ENCODE measurements around the gene RASSF8. TPM values are rescaled to one million over a fixed set of nuclear protein-coding genes. Genes with fewer than 3 reads are reported as not detected.

Gene RASSF8
- total and polyA plus RNA-seq, 2 of the 8 experiments (the other 6 are each of a cell fraction or from before 2014, with no cell fraction given), result 6.4 to 46.7 TPM

DNA sequence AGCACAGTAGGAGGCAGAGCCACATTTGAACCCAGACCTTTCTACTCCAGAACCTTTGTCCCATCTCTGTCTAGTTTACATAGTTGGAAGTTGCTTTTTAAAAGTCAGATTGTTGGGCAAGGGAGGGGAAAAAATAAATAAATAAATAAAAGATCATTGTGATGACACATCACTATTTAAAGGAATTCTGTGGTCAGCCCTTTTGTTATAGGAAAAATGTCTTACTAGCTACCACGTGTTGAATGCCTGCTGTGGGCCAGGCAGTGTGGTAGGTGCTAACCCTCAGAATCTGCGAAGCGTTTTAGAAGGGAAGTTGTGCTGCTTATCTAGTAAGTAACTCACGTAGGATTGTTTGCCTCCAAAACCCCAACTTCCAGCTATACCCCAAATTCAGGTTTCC is 104.1 kb downstream of the RASSF8 start (continued):
- TF ChIP-seq, protein P1, sequence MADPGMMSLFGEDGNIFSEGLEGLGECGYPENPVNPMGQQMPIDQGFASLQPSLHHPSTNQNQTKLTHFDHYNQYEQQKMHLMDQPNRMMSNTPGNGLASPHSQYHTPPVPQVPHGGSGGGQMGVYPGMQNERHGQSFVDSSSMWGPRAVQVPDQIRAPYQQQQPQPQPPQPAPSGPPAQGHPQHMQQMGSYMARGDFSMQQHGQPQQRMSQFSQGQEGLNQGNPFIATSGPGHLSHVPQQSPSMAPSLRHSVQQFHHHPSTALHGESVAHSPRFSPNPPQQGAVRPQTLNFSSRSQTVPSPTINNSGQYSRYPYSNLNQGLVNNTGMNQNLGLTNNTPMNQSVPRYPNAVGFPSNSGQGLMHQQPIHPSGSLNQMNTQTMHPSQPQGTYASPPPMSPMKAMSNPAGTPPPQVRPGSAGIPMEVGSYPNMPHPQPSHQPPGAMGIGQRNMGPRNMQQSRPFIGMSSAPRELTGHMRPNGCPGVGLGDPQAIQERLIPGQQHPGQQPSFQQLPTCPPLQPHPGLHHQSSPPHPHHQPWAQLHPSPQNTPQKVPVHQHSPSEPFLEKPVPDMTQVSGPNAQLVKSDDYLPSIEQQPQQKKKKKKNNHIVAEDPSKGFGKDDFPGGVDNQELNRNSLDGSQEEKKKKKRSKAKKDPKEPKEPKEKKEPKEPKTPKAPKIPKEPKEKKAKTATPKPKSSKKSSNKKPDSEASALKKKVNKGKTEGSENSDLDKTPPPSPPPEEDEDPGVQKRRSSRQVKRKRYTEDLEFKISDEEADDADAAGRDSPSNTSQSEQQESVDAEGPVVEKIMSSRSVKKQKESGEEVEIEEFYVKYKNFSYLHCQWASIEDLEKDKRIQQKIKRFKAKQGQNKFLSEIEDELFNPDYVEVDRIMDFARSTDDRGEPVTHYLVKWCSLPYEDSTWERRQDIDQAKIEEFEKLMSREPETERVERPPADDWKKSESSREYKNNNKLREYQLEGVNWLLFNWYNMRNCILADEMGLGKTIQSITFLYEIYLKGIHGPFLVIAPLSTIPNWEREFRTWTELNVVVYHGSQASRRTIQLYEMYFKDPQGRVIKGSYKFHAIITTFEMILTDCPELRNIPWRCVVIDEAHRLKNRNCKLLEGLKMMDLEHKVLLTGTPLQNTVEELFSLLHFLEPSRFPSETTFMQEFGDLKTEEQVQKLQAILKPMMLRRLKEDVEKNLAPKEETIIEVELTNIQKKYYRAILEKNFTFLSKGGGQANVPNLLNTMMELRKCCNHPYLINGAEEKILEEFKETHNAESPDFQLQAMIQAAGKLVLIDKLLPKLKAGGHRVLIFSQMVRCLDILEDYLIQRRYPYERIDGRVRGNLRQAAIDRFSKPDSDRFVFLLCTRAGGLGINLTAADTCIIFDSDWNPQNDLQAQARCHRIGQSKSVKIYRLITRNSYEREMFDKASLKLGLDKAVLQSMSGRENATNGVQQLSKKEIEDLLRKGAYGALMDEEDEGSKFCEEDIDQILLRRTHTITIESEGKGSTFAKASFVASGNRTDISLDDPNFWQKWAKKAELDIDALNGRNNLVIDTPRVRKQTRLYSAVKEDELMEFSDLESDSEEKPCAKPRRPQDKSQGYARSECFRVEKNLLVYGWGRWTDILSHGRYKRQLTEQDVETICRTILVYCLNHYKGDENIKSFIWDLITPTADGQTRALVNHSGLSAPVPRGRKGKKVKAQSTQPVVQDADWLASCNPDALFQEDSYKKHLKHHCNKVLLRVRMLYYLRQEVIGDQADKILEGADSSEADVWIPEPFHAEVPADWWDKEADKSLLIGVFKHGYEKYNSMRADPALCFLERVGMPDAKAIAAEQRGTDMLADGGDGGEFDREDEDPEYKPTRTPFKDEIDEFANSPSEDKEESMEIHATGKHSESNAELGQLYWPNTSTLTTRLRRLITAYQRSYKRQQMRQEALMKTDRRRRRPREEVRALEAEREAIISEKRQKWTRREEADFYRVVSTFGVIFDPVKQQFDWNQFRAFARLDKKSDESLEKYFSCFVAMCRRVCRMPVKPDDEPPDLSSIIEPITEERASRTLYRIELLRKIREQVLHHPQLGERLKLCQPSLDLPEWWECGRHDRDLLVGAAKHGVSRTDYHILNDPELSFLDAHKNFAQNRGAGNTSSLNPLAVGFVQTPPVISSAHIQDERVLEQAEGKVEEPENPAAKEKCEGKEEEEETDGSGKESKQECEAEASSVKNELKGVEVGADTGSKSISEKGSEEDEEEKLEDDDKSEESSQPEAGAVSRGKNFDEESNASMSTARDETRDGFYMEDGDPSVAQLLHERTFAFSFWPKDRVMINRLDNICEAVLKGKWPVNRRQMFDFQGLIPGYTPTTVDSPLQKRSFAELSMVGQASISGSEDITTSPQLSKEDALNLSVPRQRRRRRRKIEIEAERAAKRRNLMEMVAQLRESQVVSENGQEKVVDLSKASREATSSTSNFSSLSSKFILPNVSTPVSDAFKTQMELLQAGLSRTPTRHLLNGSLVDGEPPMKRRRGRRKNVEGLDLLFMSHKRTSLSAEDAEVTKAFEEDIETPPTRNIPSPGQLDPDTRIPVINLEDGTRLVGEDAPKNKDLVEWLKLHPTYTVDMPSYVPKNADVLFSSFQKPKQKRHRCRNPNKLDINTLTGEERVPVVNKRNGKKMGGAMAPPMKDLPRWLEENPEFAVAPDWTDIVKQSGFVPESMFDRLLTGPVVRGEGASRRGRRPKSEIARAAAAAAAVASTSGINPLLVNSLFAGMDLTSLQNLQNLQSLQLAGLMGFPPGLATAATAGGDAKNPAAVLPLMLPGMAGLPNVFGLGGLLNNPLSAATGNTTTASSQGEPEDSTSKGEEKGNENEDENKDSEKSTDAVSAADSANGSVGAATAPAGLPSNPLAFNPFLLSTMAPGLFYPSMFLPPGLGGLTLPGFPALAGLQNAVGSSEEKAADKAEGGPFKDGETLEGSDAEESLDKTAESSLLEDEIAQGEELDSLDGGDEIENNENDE (IDR thresholded peaks at IDR 0.05; ENCODE audit: insufficient replicate concordance, low read length), result no peak
- TF ChIP-seq EGR1 (IDR thresholded peaks at IDR 0.05; ENCODE audit: borderline replicate concordance, low read depth, low read length) (no peak), GTF2F1 (IDR thresholded peaks at IDR 0.05; ENCODE audit: borderline replicate concordance, low read depth, low read length) (no peak), TEAD4 (IDR thresholded peaks at IDR 0.05; ENCODE audit: low read depth, low read length) (no peak), RXRA (IDR thresholded peaks at IDR 0.05; ENCODE audit: insufficient read depth, low read depth, low read length) (no peak), FOSL1 (IDR thresholded peaks at IDR 0.05; ENCODE audit: insufficient read depth, low read depth, low read length) (no peak), GABPA (IDR thresholded peaks at IDR 0.05; ENCODE audit: borderline replicate concordance, insufficient read depth, low read length) (no peak)
